Peyer's patch (tissue), 4 donors: Measurements from ENCODE around the gene BLMH. TPM values are rescaled to one million over a fixed set of nuclear protein-coding genes. Genes with fewer than 3 reads are reported as not detected.

ENCODE experiments used
- DNase-seq, 3 donors: peaks; one replicate each; pipeline ENCODE4 v3.0.0-alpha.2; 2017 to 2019
- H3K27ac ChIP-seq, 4 donors: fragments of 200-600 bp; sonication (generic); one replicate each; pipeline ENCODE4 v1.5.1; 2016 to 2019
- H3K27me3 ChIP-seq, 2 donors: fragments of 200-600 bp; sonication (generic); one replicate each; pipeline ENCODE4 v1.5.1; 2019
- H3K36me3 ChIP-seq, 3 donors: fragments of 200-600 bp; sonication (generic); one replicate each; pipeline ENCODE4 v1.5.1; 2016 to 2019
- H3K4me1 ChIP-seq, 4 donors: fragments of 200-600 bp; sonication (generic); one replicate each; pipeline ENCODE4 v1.5.1; 2016 to 2019
- H3K4me3 ChIP-seq, 4 donors: fragments of 200-600 bp; sonication (generic); 1 replicate in 3 of 4; 2 replicates in 1 of 4; pipeline ENCODE4 v1.5.1; 2016 to 2019; ENCODE audit warnings: mild to moderate bottlenecking in 1 of 4
- H3K9me3 ChIP-seq, 4 donors: fragments of 200-600 bp; sonication (generic); one replicate each; pipeline ENCODE4 v1.5.1; 2016 to 2019; ENCODE audit warnings: mild to moderate bottlenecking in 1 of 4
- CTCF ChIP-seq, 6 experiments: fragments of 450-650 bp in 4 of 6; fragments of 200-600 bp in 2 of 6; sonication (generic) in 1 of 6; IDR thresholded peaks; one replicate each; pipeline ENCODE4 v1.5.1; 2017 to 2019; ENCODE audit warnings: antibody characterized with exemption in 6 of 6, mild to moderate bottlenecking in 3 of 6, moderate library complexity in 1 of 6
- POLR2A ChIP-seq, 2 donors: fragments of 450-650 bp; IDR thresholded peaks; one replicate each; pipeline ENCODE4 v1.5.1; 2017; ENCODE audit warnings: antibody characterized with exemption in 2 of 2, mild to moderate bottlenecking in 2 of 2, moderate library complexity in 2 of 2
- total RNA-seq, 4 donors: library from RNA; depleted of rRNA; stranded (reverse); fragments of >200 nt; gene quantifications; one replicate each; pipeline ENCODE4 v1.1.0, GENCODE V29; 2016

BLMH gene
- total RNA-seq, 4 donors from 2014 or later = 19.4 to 49.5 (median 31.3) TPM

DNA sequence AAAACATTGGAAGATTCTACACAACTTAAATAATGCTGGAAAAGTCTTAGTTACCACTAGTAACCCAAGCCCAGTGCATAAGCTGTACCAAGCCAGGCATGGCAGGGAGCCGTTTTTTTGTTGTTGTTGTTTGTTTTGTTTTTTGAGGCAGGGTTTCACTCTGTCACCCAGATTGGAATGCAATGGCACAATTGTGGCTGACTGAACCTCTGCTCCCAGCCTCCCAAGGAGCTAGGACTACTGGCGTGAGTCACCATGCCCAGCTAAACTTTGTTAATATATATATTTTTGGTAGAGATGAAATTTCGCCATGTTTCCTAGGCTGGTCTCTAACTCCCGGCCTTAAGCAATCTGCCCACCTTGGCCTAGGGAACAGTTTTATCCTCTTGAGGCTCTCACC is 42.7 kb upstream of the BLMH start:
- no peak for DNase-seq
- Histone ChIP-seq H3K36me3 (no peaks in the 10 kb centered on the region), H3K9me3 (no peaks in the 10 kb centered on the region), H3K27ac (peak overlapping the region in 1 of 4 donors; percentile 70), H3K4me3 (no peak overlapping the region), H3K27me3 (no peaks in the 10 kb centered on the region), H3K4me1 (peaks cover 0 to 5% (median 2%) of the 10 kb centered on the region in 4 donors)
- TF ChIP-seq POLR2A (IDR thresholded peaks at IDR 0.05) (no peak), CTCF (IDR thresholded peaks at IDR 0.05) (no peak)

DNA sequence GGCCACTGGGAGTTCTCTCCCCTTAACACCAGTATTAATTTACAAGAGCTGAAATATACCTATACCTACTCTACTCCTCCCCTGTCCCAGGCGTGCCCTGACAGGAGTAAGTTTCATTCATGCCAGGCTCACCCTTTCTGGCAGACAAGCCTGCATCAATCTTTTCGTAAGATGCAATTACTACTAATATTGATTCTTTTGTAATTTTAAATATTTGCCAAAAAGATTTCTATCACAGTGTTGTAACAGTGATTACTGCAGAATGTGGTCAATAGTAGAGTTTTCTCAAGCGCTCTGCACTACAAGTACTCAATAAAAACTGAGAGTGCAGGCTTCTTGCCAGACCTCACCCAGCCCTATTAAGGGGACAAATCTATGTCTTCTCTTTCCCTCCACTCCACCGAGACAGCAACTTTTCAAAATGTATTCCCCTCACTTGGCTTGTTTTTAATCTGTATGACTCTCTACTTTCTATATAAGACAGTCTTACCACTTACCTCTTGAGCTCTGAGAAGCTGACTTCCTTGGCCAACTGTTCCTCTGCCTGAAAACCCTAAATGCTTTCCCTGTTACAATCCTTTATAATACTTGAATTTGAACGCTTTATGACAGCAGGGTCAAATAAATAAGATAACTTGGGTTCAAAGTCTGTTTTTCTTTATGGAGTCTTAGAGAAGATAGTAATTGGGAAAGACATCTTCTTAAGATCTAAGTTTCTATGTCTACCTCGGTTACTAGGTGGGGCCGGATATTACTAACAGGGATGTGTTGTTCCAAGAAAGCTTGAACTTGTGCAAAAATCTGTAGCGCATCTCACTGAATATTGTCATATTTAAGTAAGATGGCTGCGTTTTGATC is 42.0 kb upstream of the BLMH start, which contains the start of gene TMIGD1:
Gene TMIGD1 (minus strand): TSS at position 555 of the 858 bp plus-strand sequence. CDS start 1,924 bp downstream, outside the sequence.
- H3K4me3 ChIP-seq = peak within 1 kb of the TSS in 3 of 4 donors; percentile 19 to 50 (median 41)

DNA sequence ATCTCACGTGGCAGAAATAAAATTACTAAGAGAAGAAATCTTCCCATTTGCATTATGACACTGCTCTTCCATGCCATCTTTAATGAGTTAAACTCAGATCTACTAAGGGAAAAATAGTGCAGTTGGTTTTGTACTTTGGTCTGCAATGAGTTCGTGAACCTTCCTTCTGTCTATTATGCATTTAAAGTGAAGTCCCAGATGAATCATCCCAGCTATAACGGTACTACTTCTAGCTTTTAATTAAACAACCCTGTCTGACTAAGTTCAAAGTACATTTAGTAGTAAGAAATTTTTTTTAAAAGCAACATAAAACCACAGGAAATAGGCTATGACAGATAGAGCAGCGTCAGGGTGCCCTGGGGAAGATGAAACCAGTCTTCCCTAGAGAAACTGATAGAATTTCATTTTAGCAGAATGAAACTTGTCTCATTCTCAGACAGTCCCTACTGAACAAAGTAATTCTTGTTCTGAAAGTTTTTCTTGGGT is 40.4 kb upstream of the BLMH start:
- peaks cover 0 to 5% (median 0%) of the 10 kb centered on the region in 4 donors for H3K4me1 ChIP-seq
- H3K4me3 ChIP-seq = peak overlapping the region in 2 of 4 donors; percentile 41 to 50
- DNase-seq = peak in 1 of 3 donors; percentile 60
- TF ChIP-seq POLR2A (IDR thresholded peaks at IDR 0.05) (peak; percentile 44 to 66), CTCF (IDR thresholded peaks at IDR 0.05) (no peak)
- H3K36me3 ChIP-seq = no peaks in the 10 kb centered on the region
- H3K27me3 ChIP-seq = no peaks in the 10 kb centered on the region
- H3K27ac ChIP-seq = peak overlapping the region in 3 of 4 donors; percentile 58 to 65 (median 62)
- H3K9me3 ChIP-seq = no peaks in the 10 kb centered on the region

More for the DNA sequence above, 42.0 kb upstream of the BLMH start, which contains the start of gene TMIGD1:
- Histone ChIP-seq H3K36me3 (no peaks in the 10 kb centered on the region), H3K4me1 (peaks cover 0 to 5% (median 2%) of the 10 kb centered on the region in 4 donors), H3K27me3 (no peaks in the 10 kb centered on the region), H3K27ac (peak within 1 kb of the TSS in 3 of 4 donors; percentile 58 to 70 (median 65)), H3K9me3 (no peaks in the 10 kb centered on the region)
- no peak for DNase-seq
- TF ChIP-seq POLR2A (IDR thresholded peaks at IDR 0.05) = peak; percentile 43 to 53
- TF ChIP-seq CTCF (IDR thresholded peaks at IDR 0.05) = no peak

GRCh38 chr17:30326809-30327208 is 35.1 kb upstream of the BLMH start:
- Histone ChIP-seq H3K4me3 (peak overlapping the region in 1 of 4 donors; percentile 24), H3K27me3 (no peaks in the 10 kb centered on the region), H3K27ac (no peak overlapping the region), H3K9me3 (no peaks in the 10 kb centered on the region), H3K36me3 (peaks cover 0 to 10% (median 0%) of the 10 kb centered on the region in 3 donors), H3K4me1 (peaks cover 0 to 33% (median 6%) of the 10 kb centered on the region in 4 donors)
- DNase-seq = no peak
- TF ChIP-seq POLR2A (IDR thresholded peaks at IDR 0.05) = no peak

DNA sequence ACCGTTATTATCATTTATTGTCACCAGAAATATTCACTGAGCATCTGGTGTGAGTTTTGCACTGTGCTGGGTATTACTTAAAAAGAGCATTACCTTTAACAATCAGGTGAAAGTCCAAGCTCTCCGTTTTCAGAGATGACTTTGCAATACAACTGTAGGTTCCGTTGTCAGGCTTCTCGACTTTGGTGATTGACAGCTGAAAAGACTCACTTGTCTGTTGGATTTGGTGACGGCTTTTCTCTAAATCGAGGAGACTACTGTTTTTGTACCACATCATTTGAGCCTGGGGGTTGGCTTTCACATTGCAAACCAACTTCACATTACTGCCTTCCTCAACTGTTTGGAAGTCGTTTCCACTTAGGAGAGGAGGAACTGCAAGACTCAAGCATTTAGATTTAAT is 33.0 kb upstream of the BLMH start:
- DNase-seq = no peak
- Histone ChIP-seq H3K27ac (peak overlapping the region in 2 of 4 donors; percentile 5 to 50), H3K4me1 (peaks cover 0 to 28% (median 6%) of the 10 kb centered on the region in 4 donors), H3K27me3 (no peaks in the 10 kb centered on the region), H3K9me3 (no peaks in the 10 kb centered on the region), H3K36me3 (peaks cover 0 to 10% (median 0%) of the 10 kb centered on the region in 3 donors), H3K4me3 (no peak overlapping the region)
- no peak for TF ChIP-seq POLR2A (IDR thresholded peaks at IDR 0.05)
- no peak for TF ChIP-seq CTCF (IDR thresholded peaks at IDR 0.05)

- Histone ChIP-seq H3K27ac (peak overlapping the region in 1 of 4 donors; percentile 50), H3K27me3 (no peaks in the 10 kb centered on the region), H3K4me1 (peaks cover 0 to 28% (median 6%) of the 10 kb centered on the region in 4 donors), H3K9me3 (no peaks in the 10 kb centered on the region), H3K4me3 (no peak overlapping the region), H3K36me3 (peaks cover 0 to 10% (median 0%) of the 10 kb centered on the region in 3 donors)
- TF ChIP-seq POLR2A (IDR thresholded peaks at IDR 0.05) (no peak), CTCF (IDR thresholded peaks at IDR 0.05) (no peak)
- DNase-seq = peak in 2 of 3 donors; percentile 25 to 81
These were observed 32.2 kb upstream of the BLMH start for GRCh38 chr17:30323895-30324319.
